GM21360 (cell line): Measurements from ENCODE around the gene ATP13A2.
A peak's percentile ranks its signal among the peaks of the same experiment; 100 is the strongest.
"Not testable (repeated sequence)": the region's sequence is repeated elsewhere in the genome, so short reads cannot be mapped to it uniquely, and the experiment has no call there.

Experiments
- ATAC-seq: cut with Tn5 transposase; IDR thresholded peaks from one replicate; pipeline ENCODE4 v1.9.1; 2021; ENCODE audit warnings: mild to moderate bottlenecking, moderate library complexity; ENCODE audit not compliant: unreplicated experiment

ATP13A2 gene

GRCh38 chr1:16961297-16962133 lies 50.2 kb downstream of the ATP13A2 start:
- no peak for ATAC-seq

GRCh38 chr1:16960560-16961296 lies 51.0 kb downstream of the ATP13A2 start:
- peak; percentile 81 for ATAC-seq

- ATAC-seq, result no peak
Measured at GRCh38 chr1:16958475-16958874, 53.3 kb downstream of the ATP13A2 start.

GRCh38 chr1:16957731-16958130 lies 54.0 kb downstream of the ATP13A2 start:
- no peak for ATAC-seq

- ATAC-seq, result no peak
Measured at GRCh38 chr1:16956775-16957174, 55.0 kb downstream of the ATP13A2 start.

GRCh38 chr1:16955186-16955585 lies 56.5 kb downstream of the ATP13A2 start:
- no peak for ATAC-seq

DNA sequence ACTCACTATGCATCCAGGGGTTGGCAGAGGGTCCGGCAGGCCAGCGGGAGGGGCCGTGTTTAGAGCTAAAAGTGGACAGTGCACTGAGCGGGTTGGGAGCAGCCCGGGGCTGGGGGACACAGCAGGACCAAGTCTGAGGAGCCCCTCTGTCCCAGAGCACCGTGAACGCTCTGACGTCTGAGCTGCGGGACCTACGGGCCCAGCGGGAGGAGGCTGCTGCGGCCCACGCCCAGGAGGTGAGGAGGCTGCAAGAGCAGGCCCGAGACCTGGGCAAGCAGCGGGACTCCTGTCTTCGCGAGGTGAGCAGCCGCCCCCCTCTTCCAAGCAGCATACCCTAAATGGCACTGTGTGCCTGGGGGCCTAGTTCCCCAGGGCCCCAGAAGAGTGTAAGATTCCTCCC lies 57.1 kb downstream of the ATP13A2 start:
- no peak for ATAC-seq

- not testable (repeated sequence) for ATAC-seq
Measured at GRCh38 chr1:16952376-16952775, 59.4 kb downstream of the ATP13A2 start.

DNA sequence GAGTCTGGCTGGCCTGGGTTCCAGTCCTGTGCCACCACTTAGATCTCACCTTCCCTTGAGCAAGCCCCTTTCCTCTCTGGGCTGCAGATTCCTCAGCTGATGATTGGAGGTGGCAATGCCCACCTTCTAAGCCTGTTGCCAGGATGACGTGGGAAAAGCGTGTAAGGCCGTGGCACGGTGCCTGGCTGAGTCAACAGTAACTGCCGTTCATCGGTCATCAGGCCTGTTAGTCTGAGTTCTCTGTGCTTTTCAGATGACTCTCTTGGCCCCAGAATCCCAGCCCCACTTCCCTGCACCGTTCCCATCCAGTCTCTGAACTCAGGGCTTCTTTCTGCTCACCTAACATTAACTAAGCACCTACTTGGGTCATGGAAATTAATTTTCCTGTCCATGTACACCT lies 62.7 kb downstream of the ATP13A2 start:
- ATAC-seq, result not testable (repeated sequence)

DNA sequence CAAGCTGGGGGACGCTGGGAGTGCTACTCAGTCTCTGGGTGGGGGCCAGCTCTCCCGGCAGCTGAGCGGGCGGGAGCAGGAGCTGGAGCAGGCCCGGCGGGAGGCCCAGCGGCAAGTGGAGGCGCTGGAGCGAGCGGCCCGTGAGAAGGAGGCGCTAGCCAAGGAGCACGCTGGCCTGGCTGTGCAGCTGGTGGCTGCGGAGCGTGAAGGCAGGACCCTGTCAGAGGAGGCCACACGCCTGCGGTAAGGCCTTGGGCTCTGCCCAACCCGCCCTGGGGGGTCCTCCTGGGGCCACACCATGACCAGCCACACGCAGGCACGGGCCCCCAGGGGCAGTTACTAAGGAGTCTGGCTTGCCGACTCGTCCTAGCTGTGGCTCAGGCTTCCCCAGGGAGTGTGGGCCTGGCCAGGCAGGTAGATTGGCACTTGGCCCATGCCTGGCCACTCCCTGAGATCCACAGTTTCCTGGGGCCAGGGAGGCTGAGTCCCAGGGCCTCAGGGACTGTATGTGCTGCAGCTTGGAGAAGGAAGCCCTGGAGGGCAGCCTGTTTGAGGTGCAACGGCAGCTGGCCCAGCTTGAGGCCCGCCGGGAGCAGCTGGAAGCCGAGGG lies 63.3 kb downstream of the ATP13A2 start:
- not testable (repeated sequence) for ATAC-seq

DNA sequence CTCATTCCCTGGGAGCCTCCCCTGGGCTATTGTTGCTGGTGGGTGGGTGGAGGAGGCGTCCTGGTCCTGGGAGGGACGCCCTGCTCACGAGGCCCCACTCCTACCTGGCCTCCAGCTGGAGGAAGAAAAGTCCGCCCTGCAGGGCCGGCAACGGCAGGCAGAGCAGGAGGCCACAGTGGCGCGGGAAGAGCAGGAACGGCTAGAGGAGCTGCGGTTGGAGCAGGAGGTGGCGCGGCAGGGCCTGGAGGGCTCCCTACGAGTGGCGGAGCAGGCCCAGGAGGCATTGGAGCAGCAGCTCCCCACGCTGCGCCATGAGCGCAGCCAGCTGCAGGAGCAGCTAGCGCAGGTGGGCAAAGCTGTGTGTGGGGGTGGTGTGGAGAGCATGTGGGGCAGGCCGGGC lies 65.1 kb downstream of the ATP13A2 start:
- ATAC-seq, result no peak

DNA sequence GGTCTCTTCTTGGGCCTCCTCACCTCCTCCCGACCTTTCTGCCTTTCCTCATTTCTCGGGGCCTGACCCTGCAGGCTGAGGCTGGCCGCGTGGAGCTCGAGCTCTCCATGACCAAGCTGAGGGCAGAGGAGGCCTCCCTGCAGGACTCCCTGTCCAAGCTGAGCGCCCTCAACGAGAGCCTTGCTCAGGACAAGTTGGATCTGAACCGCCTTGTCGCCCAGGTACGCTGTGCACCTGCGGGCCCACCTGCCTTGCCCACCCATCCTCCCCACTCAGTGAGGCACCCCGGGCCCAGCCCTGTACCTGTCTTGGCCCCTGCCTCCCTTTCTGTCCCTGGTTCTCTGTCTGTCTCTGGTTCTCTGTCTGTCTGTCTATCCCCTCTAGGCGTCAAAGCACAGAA lies 65.5 kb downstream of the ATP13A2 start:
- not testable (repeated sequence) for ATAC-seq

GRCh38 chr1:16945512-16945911 lies 66.2 kb downstream of the ATP13A2 start:
- ATAC-seq, result not testable (repeated sequence)

DNA sequence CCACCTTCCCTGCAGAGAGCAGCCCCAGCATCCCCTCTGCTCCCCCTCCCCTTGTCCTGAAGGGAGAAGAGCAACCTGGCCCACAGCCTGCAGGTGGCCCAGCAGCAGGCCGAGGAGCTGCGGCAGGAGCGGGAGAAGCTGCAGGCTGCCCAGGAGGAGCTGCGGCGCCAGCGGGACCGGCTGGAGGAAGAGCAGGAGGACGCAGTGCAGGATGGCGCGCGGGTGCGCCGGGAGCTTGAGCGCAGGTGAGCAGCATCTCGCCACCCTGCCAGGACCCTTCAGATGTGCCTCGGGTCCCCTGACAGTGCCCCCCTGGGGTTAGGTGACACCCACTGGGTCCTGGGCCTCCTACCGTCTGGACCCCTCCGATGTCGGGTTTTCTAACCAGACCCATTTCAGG lies 67.7 kb downstream of the ATP13A2 start:
- ATAC-seq, result no peak

DNA sequence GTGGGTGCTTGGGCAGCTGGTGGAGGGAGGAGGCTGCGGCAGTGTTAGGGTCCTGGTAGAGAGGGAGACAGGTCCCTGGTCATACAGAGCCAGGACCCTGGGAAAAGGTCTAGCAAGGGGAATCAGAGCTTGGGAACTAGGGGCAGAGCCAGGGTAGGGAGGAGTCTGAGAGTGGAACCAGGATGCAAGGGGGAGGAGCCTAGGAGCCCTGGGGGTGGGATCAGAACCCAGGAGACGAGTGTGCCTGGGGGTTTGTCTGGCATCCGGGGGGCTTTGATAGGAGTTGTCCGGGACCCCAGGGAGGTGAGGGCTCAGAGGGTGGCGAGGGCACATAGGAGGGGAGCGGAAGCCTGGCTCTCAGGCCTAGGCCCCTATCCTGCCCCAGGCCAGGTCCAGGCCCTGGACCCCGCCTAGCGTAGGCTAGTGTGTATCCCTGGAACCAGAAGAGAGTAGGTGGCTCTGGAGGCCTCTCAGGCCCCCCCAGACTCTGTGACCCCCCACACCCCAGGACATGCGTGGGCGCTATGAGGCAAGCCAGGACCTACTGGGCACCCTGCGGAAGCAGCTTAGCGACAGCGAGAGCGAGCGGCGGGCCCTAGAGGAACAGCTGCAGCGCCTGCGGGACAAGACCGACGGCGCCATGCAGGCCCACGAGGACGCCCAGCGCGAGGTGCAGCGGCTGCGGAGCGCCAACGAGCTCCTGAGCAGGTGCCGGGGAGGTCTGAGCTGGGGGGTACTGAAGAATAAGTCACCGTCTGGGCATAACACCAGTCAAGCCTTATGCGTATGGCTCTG lies 72.1 kb downstream of the ATP13A2 start:
- not testable (repeated sequence) for ATAC-seq

- ATAC-seq, result no peak
Measured at GRCh38 chr1:16938351-16939321, 73.1 kb downstream of the ATP13A2 start.

GRCh38 chr1:16936580-16936979 lies 75.1 kb downstream of the ATP13A2 start:
- not testable (repeated sequence) for ATAC-seq
